Esophagus mucosa (tissue), 1 donor: ENCODE data around the gene SUMO2. TPM values are rescaled to one million over a fixed set of nuclear protein-coding genes. Genes with fewer than 3 reads are reported as not detected.
"Not testable (repeated sequence)": the region's sequence is repeated elsewhere in the genome, so short reads cannot be mapped to it uniquely, and the experiment has no call there.

Experiments
- ATAC-seq: fragments of 200-7000 bp; cut with Tn5 transposase; one replicate; pipeline ENCODE4 v1.9.1; 2020
- total RNA-seq: library from RNA; stranded (reverse); gene quantifications from one replicate; pipeline ENCODE4 v1.2.4, GENCODE V29; 2023
- donor health status: DM: yes; HTN: yes; CAD: no.

Gene SUMO2
- total RNA-seq, 1 donor from 2014 or later: 317 TPM

DNA sequence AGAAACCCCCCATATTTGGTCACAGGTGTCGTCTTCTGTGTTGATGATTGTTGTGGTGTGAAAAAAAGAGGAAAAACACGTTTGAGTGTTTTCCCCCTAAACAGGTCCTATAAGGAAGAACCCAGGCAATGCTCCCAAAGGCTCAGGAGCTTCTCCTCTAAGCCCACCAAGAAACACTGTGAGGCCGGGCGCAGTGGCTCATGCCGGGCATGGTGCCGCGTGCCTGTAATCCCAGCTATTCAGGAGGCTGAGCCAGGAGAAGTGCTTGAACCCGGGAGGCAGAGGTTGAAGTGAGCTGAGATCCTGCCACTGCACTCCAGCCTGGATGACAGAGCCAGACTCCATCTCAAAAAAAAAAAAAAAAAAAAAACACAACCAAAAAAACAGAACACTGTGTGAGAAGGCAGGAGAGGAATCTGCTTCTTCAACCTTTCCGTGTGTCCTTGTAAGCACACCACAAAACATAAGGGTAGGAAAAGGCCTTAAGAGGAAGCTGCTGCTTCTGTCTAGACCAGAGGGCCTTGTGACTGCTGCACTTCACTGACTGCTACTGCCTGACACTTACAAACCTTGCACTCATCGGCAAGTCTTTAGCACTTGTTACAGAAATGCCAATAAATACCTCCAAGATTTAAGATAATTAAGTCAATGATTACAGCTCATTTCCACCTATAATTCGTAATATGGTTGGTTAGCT is 37.8 kb downstream of the SUMO2 start:
- no peak for ATAC-seq

GRCh38 chr17:75142236-75142971 is 40.4 kb downstream of the SUMO2 start:
- ATAC-seq: peak; percentile 75

- no peak for ATAC-seq
Observed at GRCh38 chr17:75138519-75138918, 44.2 kb downstream of the SUMO2 start.

- not testable (repeated sequence) for ATAC-seq
Observed at GRCh38 chr17:75137762-75138161, 45.0 kb downstream of the SUMO2 start.

- ATAC-seq: peak; percentile 27
Observed at GRCh38 chr17:75135946-75136345, 46.8 kb downstream of the SUMO2 start.

- no peak for ATAC-seq
Observed at GRCh38 chr17:75135452-75135851, 47.3 kb downstream of the SUMO2 start.

DNA sequence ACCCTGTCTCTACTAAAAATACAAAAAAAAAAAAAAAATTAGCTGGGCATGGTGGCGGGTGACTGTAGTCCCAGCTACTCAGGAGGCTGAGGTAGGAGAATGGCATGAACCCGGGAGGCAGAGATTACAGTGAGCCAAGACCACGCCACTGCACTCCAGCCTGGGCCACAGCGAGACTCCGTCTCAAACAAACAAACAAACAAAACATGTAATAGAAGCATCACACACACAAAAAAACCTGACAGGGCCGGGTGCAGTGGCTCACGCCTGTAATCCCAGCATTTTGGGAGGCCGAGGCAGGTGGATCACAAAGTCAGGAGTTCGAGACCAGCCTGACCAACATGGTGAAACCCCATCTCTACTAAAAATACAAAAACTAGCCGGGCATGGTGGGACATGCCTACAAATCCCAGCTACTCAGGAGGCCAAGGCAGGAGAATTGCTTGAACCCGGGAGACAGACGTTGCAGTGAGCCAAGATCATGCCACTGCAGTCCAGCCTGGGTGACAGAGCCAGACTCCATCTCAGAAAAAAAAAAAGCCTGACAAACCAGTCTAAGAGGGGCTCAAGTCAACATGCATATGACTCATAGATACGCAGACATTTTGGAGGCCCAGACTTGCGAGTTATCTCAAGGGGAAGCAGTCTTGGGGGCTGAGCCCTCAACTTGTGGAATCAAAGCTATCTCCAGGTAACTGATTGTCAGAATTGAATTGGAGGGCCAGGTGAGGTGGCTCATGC is 49.0 kb downstream of the SUMO2 start:
- ATAC-seq: peak; percentile 29

- no peak for ATAC-seq
Observed at GRCh38 chr17:75133001-75133400, 49.8 kb downstream of the SUMO2 start.

- ATAC-seq: not testable (repeated sequence)
Observed at GRCh38 chr17:75132018-75133000, 50.5 kb downstream of the SUMO2 start.

DNA sequence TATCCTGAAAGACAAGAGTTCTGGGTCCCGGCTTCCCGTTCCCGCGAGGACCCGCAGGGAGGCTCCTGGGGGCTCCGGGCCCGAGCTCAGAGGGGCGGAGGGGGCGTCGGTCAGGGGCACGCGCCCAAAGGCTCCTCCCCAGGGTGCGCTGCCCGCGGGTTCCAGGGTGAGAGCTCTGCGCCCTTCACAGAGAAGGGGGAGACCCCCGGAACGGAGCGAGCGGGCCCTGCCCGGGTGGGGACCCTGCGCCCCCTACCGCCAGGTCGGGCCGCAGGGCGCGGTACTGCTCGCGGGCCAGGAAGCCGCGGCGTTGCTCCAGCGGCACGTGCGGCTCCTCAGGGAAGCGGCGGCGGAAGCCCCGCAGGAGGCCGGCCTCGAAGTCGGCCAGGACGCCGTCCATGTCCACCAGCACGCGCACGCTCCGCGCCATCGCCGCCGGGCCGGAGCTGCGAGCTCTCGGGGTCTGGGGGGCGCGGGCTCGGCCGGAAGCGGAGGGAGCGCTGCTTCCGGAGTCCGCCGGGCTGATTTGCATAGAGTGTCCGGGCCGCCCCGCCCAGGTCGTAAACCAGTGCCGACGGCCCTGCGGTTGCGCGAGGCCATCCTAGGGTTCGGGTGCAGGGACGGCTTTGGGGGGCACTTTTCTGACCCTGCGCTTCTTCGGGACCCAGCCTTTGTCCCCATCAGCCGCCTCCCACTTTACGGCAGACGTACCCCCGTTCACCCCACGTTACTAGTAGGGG is 51.3 kb downstream of the SUMO2 start, which contains the start of gene NT5C:
NT5C (minus strand) TSS at position 465 of the 740 bp plus-strand sequence; CDS start at position 430, 35 bp downstream.
- peak; percentile 75 for ATAC-seq

- peak; percentile 41 for ATAC-seq
Observed at GRCh38 chr17:75130632-75131277, 52.0 kb downstream of the SUMO2 start.

DNA sequence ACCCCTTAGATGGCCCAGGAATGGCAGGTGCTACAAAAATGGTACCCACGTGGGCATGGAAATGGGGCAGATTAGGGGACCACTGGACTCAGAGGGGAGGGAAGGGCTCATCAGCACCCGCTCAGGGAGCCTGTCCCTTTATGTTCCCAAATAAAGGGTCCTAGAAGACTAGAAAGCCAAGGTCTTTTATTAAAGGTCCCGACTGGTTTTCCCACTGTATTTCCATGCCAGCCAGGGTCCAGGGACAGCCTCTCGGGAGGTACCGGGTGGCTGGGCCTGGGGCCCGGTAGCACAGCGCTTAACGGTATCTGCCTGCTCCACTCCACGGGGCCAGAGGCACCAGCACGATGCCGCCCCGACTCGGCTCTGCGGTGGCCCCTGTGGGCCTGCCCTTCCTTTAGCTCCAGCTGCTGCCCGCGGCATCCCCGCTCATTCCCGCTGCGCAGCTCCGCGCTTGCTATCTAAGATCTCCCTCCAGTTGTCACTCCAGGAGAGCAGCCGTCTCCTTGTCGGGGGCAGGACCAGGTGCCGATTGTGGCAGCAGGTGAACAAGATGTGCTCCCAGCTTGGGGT is 52.6 kb downstream of the SUMO2 start:
- no peak for ATAC-seq

- ATAC-seq: no peak
Observed at GRCh38 chr17:75129576-75129975, 53.2 kb downstream of the SUMO2 start.

DNA sequence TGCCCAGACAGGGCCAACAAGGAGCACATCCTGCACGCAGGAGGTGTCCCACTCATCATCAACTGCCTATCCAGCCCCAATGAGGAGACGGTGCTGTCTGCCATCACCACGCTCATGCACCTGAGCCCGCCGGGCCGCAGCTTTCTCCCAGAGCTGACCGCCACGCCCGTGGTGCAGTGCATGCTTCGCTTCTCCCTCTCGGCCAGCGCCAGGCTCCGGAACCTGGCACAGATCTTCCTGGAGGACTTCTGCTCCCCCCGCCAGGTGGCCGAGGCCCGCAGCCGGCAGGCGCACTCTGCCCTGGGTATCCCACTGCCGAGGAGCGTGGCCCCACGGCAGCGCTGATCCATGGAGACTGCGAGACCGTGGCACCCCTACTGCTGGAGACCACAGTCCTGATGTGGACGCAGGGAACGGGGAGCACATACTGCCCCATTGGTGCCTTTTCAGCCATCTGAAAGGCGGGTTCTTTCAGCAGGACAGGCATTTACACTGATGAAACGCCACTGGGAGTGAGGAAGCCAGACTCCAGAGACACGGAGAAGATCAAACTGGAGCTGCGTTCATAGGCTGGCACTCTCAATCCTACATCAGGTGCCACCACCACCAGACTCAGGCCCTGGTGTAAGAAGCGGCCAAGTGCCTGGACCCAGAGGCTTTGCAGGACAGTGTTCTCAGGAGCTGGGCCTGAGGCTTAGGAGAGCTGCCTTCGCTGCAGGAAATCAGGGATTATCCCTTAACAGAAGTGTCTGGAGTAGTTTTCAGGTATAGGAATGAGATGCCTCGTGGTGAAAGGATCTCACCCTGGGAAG is 53.9 kb downstream of the SUMO2 start:
- ATAC-seq: no peak

GRCh38 chr17:75127936-75128335 is 54.8 kb downstream of the SUMO2 start:
- not testable (repeated sequence) for ATAC-seq

DNA sequence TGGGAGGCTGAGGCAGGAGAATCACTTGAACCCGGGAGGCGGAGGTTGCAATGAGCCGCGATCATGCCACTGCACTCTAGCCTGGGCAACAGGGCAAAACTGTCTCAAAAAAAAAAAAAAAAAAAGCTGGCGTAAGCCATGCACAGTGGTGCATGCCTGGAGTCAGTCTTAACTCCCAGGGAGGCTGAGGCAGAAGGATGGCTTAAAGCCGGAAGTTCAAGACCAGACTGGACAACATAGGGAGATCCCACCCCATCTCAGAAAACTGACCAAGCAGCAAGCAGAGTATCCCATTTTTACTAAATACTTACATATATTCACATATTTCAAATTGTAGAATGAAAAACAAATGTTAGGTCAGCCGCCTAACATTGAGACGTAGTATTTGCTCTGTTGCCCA is 55.8 kb downstream of the SUMO2 start:
- ATAC-seq: no peak

DNA sequence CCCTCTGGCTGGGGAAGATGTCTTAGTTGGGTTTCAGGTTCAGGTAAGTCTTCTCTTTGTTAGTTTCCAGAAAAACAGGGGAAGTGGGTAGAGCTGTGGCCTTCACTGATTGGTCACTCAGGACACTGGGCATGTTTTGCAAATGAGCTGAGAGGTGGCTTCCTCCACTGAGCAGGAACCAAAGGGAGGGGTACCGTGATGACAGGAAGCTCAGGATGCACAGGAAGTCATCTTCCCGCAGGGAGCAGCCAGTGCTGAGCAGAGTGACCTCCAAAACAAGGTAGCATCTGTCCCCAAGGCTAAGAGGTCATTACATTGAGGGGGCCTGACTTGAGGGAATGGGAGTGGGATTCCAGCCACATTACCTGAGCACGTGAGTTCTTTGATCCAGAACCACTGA is 56.8 kb downstream of the SUMO2 start:
- ATAC-seq: no peak

- ATAC-seq: peak; percentile 19
Observed at GRCh38 chr17:75124819-75125162, 58.0 kb downstream of the SUMO2 start.

- ATAC-seq: peak; percentile 96
Observed at GRCh38 chr17:75124041-75124818, 58.5 kb downstream of the SUMO2 start.
